ENCODE results near the gene ANO9. TPM values are rescaled to one million over a fixed set of nuclear protein-coding genes. Genes with fewer than 3 reads are reported as not detected.
A peak's percentile ranks its signal among the peaks of the same experiment; 100 is the strongest.

The ANO9 gene
- total RNA-seq, 3 donors from 2014 or later (not counting 1 experiment from before 2014, with no cell fraction given), result 15.1 to 21.3 (median 15.1) TPM

DNA sequence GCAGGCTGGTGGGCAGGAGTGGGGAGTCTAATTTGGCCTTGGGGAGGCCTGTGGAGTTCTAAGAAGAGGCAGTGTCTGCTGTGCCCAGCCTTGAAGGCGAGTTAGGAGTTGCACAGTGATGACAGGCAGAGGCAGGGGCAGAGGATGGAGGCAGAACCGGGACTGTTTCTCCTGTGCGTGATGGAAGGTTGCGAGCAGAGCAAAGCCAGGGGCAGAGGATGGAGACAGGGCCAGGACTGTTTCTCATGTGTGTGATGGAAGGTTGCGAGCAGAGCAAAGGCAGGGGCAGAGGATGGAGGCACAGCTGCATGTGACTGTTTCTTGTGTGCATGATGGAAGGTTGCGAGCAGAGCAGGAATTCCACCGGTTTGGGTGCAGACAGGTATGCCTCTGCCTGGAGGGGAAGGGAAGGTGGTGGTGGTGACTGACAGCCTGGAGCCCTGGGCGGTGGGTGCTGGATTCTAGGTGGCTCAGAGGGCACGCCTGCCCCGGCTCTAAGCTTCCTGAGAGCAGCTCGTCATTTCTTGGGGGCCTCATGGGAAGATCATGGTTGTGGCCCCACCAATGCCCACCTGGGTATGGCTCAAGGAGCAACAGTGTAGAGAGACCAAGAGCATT is 63.8 kb downstream of the ANO9 start:
- ATAC-seq (peak in 1 of 3 donors; percentile 4), DNase-seq (no peak)
- intact Hi-C loops (cut with micrococcal nuclease), result no loop called here
- Mint-ChIP-seq H3K9me3 (no peaks in the 10 kb centered on the region), H3K4me1 (peaks cover 0 to 17% of the 10 kb centered on the region in 2 donors), H3K4me3 (no peak overlapping the region), H3K27ac (peak overlapping the region in 1 of 2 donors; percentile 68), H3K36me3 (no peaks in the 10 kb centered on the region), H3K27me3 (ENCODE audit: low read depth in 2 of 2) (peaks cover 11 to 15% of the 10 kb centered on the region in 2 donors)
- 84% methylated on average over 11 of the region's 11 CpGs for WGBS (ENCODE audit: insufficient coverage)
- Histone ChIP-seq H3K4me3 (ENCODE audit: low read length) (no peak overlapping the region), H3K4me1 (ENCODE audit: control insufficient read depth, insufficient read depth, low read length) (no peaks in the 10 kb centered on the region), H3K27ac (ENCODE audit: low read length) (no peak overlapping the region), H3K27me3 (ENCODE audit: control insufficient read depth, insufficient read depth, low read length) (peaks cover 3% of the 10 kb centered on the region), H3K36me3 (ENCODE audit: control insufficient read depth, insufficient read depth, low read length) (no peaks in the 10 kb centered on the region), H3K9me3 (ENCODE audit: control insufficient read depth, insufficient read depth, low read length) (no peaks in the 10 kb centered on the region)
- TF ChIP-seq, protein P1, sequence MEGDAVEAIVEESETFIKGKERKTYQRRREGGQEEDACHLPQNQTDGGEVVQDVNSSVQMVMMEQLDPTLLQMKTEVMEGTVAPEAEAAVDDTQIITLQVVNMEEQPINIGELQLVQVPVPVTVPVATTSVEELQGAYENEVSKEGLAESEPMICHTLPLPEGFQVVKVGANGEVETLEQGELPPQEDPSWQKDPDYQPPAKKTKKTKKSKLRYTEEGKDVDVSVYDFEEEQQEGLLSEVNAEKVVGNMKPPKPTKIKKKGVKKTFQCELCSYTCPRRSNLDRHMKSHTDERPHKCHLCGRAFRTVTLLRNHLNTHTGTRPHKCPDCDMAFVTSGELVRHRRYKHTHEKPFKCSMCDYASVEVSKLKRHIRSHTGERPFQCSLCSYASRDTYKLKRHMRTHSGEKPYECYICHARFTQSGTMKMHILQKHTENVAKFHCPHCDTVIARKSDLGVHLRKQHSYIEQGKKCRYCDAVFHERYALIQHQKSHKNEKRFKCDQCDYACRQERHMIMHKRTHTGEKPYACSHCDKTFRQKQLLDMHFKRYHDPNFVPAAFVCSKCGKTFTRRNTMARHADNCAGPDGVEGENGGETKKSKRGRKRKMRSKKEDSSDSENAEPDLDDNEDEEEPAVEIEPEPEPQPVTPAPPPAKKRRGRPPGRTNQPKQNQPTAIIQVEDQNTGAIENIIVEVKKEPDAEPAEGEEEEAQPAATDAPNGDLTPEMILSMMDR (IDR thresholded peaks at IDR 0.05), result no peak

DNA sequence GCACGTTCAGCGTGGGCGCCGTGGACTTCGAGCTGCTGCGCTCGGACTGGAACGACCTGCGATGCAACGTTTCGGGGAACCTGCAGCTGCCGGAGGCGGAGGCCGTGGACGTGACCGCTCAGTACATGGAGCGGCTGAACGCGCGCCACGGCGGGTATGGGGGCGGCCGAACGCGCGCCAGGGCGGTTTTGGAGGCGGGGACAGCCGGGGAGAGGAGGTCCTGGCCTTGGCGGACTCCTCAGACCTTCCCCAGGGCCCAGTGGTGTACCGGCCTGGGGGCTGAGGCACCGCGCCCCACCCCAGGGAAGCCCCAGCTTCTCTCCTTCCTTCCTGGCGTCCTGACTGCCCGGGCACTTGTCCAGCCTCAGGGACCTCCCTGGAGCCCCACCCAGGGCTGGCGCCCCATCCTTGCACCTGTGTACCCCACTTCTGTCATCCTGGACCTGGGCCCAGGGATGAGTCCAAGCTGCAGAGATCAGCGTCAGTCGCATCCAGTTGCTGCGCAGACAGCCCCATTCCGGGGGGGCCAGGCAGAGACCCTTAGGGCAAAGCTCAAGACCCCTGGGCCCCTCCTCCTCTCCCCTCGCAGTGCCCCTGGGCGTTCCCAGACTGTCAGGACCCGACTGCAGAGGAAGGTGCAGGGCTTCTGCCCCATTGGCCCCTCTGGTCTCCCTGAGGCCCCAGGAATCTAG is 64.5 kb downstream of the ANO9 start:
- no peak overlapping the region for H3K27ac ChIP-seq (ENCODE audit: low read length)
- DNase-seq (no peak), ATAC-seq (no peak)
- no peak overlapping the region for H3K4me3 ChIP-seq (ENCODE audit: low read length)
- Mint-ChIP-seq H3K27me3 (ENCODE audit: low read depth in 2 of 2) (peaks cover 11 to 13% of the 10 kb centered on the region in 2 donors), H3K36me3 (no peaks in the 10 kb centered on the region), H3K4me3 (no peak overlapping the region), H3K4me1 (peaks cover 0 to 17% of the 10 kb centered on the region in 2 donors), H3K9me3 (no peaks in the 10 kb centered on the region), H3K27ac (no peak overlapping the region)
- H3K4me1 ChIP-seq (ENCODE audit: control insufficient read depth, insufficient read depth, low read length), result no peaks in the 10 kb centered on the region
- TF ChIP-seq, protein P1 (IDR thresholded peaks at IDR 0.05), result no peak
- H3K36me3 ChIP-seq (ENCODE audit: control insufficient read depth, insufficient read depth, low read length), result no peaks in the 10 kb centered on the region
- peaks cover 3% of the 10 kb centered on the region for H3K27me3 ChIP-seq (ENCODE audit: control insufficient read depth, insufficient read depth, low read length)
- intact Hi-C loops (cut with micrococcal nuclease), result no loop called here
- WGBS (ENCODE audit: insufficient coverage), result 92% methylated on average over 44 of the region's 44 CpGs
- no peaks in the 10 kb centered on the region for H3K9me3 ChIP-seq (ENCODE audit: control insufficient read depth, insufficient read depth, low read length)

DNA sequence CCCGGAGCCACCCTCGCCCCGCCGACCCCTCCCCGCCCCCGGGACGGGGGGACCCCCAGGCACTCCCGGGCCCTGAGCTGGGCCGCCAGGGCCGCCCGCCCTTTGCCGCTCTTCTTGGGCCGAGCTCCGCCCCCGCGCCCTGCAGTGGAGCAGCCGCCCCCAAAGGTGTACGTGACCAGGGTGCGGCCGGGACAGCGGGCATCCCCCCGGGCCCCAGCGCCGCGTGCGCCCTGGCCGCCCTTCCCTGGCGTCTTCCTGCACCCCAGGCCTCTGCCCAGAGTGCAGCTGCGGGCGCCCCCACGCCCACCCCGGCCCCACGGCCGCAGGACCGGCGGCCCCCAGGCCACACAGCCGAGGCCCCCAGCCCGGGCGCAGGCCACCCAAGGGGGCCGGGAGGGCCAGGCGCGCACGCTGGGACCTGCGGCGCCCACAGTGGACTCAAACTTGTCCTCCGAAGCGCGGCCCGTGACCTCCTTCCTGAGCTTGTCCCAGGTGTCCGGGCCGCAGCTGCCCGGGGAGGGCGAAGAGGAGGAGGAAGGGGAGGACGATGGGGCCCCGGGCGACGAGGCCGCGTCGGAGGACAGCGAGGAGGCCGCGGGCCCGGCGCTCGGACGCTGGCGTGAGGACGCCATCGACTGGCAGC is 65.2 kb downstream of the ANO9 start:
- Mint-ChIP-seq H3K4me1 (peaks cover 0 to 19% of the 10 kb centered on the region in 2 donors), H3K4me3 (no peak overlapping the region), H3K36me3 (no peaks in the 10 kb centered on the region), H3K9me3 (no peaks in the 10 kb centered on the region), H3K27me3 (ENCODE audit: low read depth in 2 of 2) (peaks cover 11 to 12% of the 10 kb centered on the region in 2 donors), H3K27ac (no peak overlapping the region)
- 96% methylated on average over 70 of the region's 70 CpGs for WGBS (ENCODE audit: insufficient coverage)
- H3K4me1 ChIP-seq (ENCODE audit: control insufficient read depth, insufficient read depth, low read length), result no peaks in the 10 kb centered on the region
- TF ChIP-seq, protein P1 (IDR thresholded peaks at IDR 0.05), result no peak
- H3K4me3 ChIP-seq (ENCODE audit: low read length), result no peak overlapping the region
- H3K27ac ChIP-seq (ENCODE audit: low read length), result no peak overlapping the region
- no peak for DNase-seq
- intact Hi-C loops (cut with micrococcal nuclease), result no loop called here
- H3K36me3 ChIP-seq (ENCODE audit: control insufficient read depth, insufficient read depth, low read length), result no peaks in the 10 kb centered on the region
- no peaks in the 10 kb centered on the region for H3K9me3 ChIP-seq (ENCODE audit: control insufficient read depth, insufficient read depth, low read length)
- ATAC-seq, result no peak
- peaks cover 3% of the 10 kb centered on the region for H3K27me3 ChIP-seq (ENCODE audit: control insufficient read depth, insufficient read depth, low read length)

All from natural killer cell (primary cell).